ENCODE results near the gene SREBF2.
A peak's percentile ranks its signal among the peaks of the same experiment; 100 is the strongest.

Gene SREBF2

DNA sequence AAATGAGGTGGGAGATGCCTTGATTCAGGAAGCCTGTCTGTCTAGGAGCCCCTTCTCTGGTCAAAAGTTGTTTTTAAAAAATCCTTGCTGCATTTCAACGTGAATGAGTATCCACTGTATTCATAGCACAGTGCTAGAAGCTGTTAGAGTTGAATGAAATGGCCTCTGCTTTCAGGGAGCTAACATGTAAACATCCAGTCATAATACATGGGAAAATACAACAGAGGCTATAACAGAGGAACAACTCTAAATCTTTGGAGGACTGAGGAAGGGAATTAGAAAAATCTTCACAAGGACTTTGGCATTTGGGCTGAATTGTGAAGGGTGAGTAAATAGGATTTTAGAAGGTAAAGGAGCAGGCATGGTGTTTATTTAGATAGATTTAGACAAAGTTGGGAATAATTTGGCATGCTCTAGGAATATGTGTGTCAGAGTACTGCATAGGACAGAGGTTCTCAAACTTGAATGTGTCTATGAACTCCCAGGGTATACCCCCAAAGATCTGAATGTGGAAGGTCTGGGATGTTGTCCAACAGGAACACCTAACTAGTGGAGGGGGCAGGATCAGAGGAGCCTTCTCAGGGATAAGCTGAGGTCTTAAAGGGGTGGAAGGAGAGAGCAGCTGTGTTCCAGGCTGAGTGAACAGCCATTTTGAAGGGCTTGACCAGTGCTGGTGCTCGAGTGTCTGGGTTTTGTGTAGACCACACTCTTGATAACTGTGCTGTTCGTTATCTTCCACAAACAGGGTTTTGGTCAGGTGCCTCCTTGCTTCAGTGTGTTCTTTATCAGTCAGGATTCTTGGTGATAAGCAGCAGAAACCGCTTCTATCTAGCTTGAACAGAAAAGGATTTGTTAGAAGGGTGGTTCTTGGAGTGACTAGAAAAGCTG lies 12.7 kb downstream of the SREBF2 start:
- no peak overlapping the region for H3K4me2 ChIP-seq (ENCODE audit: low read length, poor library complexity, severe bottlenecking)
- no peaks in the 10 kb centered on the region for H3K27me3 ChIP-seq (ENCODE audit: control insufficient read depth in 1 of 2, insufficient read depth in 1 of 2, low read length in 2 of 2)
- 68% methylated on average over 4 of the region's 4 CpGs for WGBS
- H2BK12ac ChIP-seq (ENCODE audit: low read length in 2 of 2), result no peak overlapping the region
- H3K14ac ChIP-seq (ENCODE audit: low read length in 2 of 2), result no peak overlapping the region
- H2AFZ ChIP-seq (ENCODE audit: low read depth, low read length), result no peak overlapping the region
- H3K18ac ChIP-seq (ENCODE audit: low read depth in 1 of 2, low read length in 2 of 2), result peak overlapping the region in 1 of 2 experiments; percentile 42
- H2BK15ac ChIP-seq (ENCODE audit: low read depth, poor library complexity, severe bottlenecking), result no peak overlapping the region
- H3K4me1 ChIP-seq (ENCODE audit: control insufficient read depth, insufficient read depth, low read depth, low read length), result peaks cover 10% of the 10 kb centered on the region
- no peak overlapping the region for H3K4me3 ChIP-seq (ENCODE audit: insufficient read depth in 1 of 2, low read depth in 1 of 2, low read length in 2 of 2)
- H3K9me3 ChIP-seq (ENCODE audit: control insufficient read depth, low read length), result no peaks in the 10 kb centered on the region
- peak overlapping the region in 1 of 2 experiments; percentile 86 for H3K23ac ChIP-seq (ENCODE audit: low read length in 2 of 2)
- H2BK120ac ChIP-seq (ENCODE audit: low read depth, low read length), result no peak overlapping the region
- H2AK5ac ChIP-seq (ENCODE audit: low read length, severe bottlenecking), result peak overlapping the region; percentile 13
- H3K27ac ChIP-seq (ENCODE audit: low read length, poor library complexity, severe bottlenecking), result no peak overlapping the region
- H3K36me3 ChIP-seq (ENCODE audit: control insufficient read depth in 1 of 2, insufficient read depth in 2 of 2, low read depth in 1 of 2, low read length in 2 of 2), result peaks cover 7 to 16% of the 10 kb centered on the region in 2 experiments
- H4K91ac ChIP-seq (ENCODE audit: low read length), result no peak overlapping the region
- H3K4ac ChIP-seq (ENCODE audit: low read depth in 1 of 2, low read length in 2 of 2), result no peak overlapping the region
- DNase-seq, result no peak
- no peak overlapping the region for H3K9ac ChIP-seq (ENCODE audit: low read length)
- peaks cover 4% of the 10 kb centered on the region for H3K79me1 ChIP-seq (replicated peaks; ENCODE audit: low read length, poor library complexity, severe bottlenecking)
- peak overlapping the region; percentile 73 for H4K8ac ChIP-seq (ENCODE audit: low read length)
- peak overlapping the region; percentile 62 for H2BK5ac ChIP-seq (ENCODE audit: low read depth, low read length, poor library complexity, severe bottlenecking)

GRCh38 chr22:41846268-41846987 lies 13.5 kb downstream of the SREBF2 start:
- Histone ChIP-seq H3K14ac (ENCODE audit: low read length in 2 of 2) (no peak overlapping the region), H3K18ac (ENCODE audit: low read depth in 1 of 2, low read length in 2 of 2) (no peak overlapping the region)

GRCh38 chr22:41847300-41847699 lies 14.4 kb downstream of the SREBF2 start:
- Histone ChIP-seq H3K4me2 (ENCODE audit: low read length, poor library complexity, severe bottlenecking) (no peak overlapping the region), H3K79me1 (replicated peaks; ENCODE audit: low read length, poor library complexity, severe bottlenecking) (peaks cover 4% of the 10 kb centered on the region), H2BK5ac (ENCODE audit: low read depth, low read length, poor library complexity, severe bottlenecking) (no peak overlapping the region), H4K8ac (ENCODE audit: low read length) (no peak overlapping the region), H2AFZ (ENCODE audit: low read depth, low read length) (no peak overlapping the region), H4K91ac (ENCODE audit: low read length) (no peak overlapping the region), H2BK12ac (ENCODE audit: low read length in 2 of 2) (peak overlapping the region in 1 of 2 experiments; percentile 39), H3K27ac (ENCODE audit: low read length, poor library complexity, severe bottlenecking) (no peak overlapping the region), H3K36me3 (ENCODE audit: control insufficient read depth in 1 of 2, insufficient read depth in 2 of 2, low read depth in 1 of 2, low read length in 2 of 2) (peaks cover 6 to 10% of the 10 kb centered on the region in 2 experiments), H3K4me1 (ENCODE audit: control insufficient read depth, insufficient read depth, low read depth, low read length) (peaks cover 9% of the 10 kb centered on the region), H2AK5ac (ENCODE audit: low read length, severe bottlenecking) (no peak overlapping the region), H2BK120ac (ENCODE audit: low read depth, low read length) (no peak overlapping the region), H3K18ac (ENCODE audit: low read depth in 1 of 2, low read length in 2 of 2) (no peak overlapping the region), H3K23ac (ENCODE audit: low read length in 2 of 2) (no peak overlapping the region), H3K4ac (ENCODE audit: low read depth in 1 of 2, low read length in 2 of 2) (no peak overlapping the region), H3K4me3 (ENCODE audit: insufficient read depth in 1 of 2, low read depth in 1 of 2, low read length in 2 of 2) (no peak overlapping the region), H3K14ac (ENCODE audit: low read length in 2 of 2) (no peak overlapping the region), H3K9me3 (ENCODE audit: control insufficient read depth, low read length) (no peaks in the 10 kb centered on the region), H3K27me3 (ENCODE audit: control insufficient read depth in 1 of 2, insufficient read depth in 1 of 2, low read length in 2 of 2) (no peaks in the 10 kb centered on the region), H2BK15ac (ENCODE audit: low read depth, poor library complexity, severe bottlenecking) (no peak overlapping the region), H3K9ac (ENCODE audit: low read length) (no peak overlapping the region)
- WGBS, result 88% methylated on average over 2 of the region's 2 CpGs
- DNase-seq, result no peak

More at GRCh38 chr22:41846268-41846987, 13.5 kb downstream of the SREBF2 start:
- Histone ChIP-seq H3K9me3 (ENCODE audit: control insufficient read depth, low read length) (no peaks in the 10 kb centered on the region), H3K4ac (ENCODE audit: low read depth in 1 of 2, low read length in 2 of 2) (no peak overlapping the region), H3K79me1 (replicated peaks; ENCODE audit: low read length, poor library complexity, severe bottlenecking) (peaks cover 4% of the 10 kb centered on the region), H3K27me3 (ENCODE audit: control insufficient read depth in 1 of 2, insufficient read depth in 1 of 2, low read length in 2 of 2) (no peaks in the 10 kb centered on the region), H2BK5ac (ENCODE audit: low read depth, low read length, poor library complexity, severe bottlenecking) (no peak overlapping the region), H2AK5ac (ENCODE audit: low read length, severe bottlenecking) (no peak overlapping the region), H3K36me3 (ENCODE audit: control insufficient read depth in 1 of 2, insufficient read depth in 2 of 2, low read depth in 1 of 2, low read length in 2 of 2) (peaks cover 4 to 10% of the 10 kb centered on the region in 2 experiments), H3K23ac (ENCODE audit: low read length in 2 of 2) (no peak overlapping the region), H2BK120ac (ENCODE audit: low read depth, low read length) (no peak overlapping the region), H3K9ac (ENCODE audit: low read length) (no peak overlapping the region), H3K4me2 (ENCODE audit: low read length, poor library complexity, severe bottlenecking) (no peak overlapping the region), H3K27ac (ENCODE audit: low read length, poor library complexity, severe bottlenecking) (no peak overlapping the region), H4K91ac (ENCODE audit: low read length) (no peak overlapping the region), H2BK15ac (ENCODE audit: low read depth, poor library complexity, severe bottlenecking) (no peak overlapping the region), H2AFZ (ENCODE audit: low read depth, low read length) (no peak overlapping the region), H3K4me1 (ENCODE audit: control insufficient read depth, insufficient read depth, low read depth, low read length) (peaks cover 9% of the 10 kb centered on the region), H4K8ac (ENCODE audit: low read length) (no peak overlapping the region), H3K4me3 (ENCODE audit: insufficient read depth in 1 of 2, low read depth in 1 of 2, low read length in 2 of 2) (no peak overlapping the region), H2BK12ac (ENCODE audit: low read length in 2 of 2) (no peak overlapping the region)
- WGBS, result 84% methylated on average over 10 of the region's 10 CpGs
- DNase-seq, result no peak

DNA sequence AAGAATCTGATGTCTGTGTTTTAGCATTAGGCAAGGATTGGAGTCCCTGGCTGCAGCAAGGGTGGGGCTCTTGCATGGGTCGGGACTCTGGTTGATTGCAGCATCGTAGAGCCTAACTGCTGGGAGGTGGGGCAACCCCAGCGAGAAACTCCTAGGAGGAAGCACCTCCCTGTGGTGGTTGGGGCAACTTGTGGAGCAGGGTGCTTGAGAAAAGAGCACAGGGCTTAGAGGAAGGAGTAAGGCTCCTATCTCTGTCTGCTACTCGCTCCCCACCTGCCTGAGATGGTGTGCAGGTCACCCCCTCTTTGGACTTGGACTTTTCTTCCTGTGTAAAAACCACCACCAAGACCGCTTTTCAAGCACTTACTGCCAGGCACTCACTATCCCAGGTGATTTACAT lies 15.6 kb downstream of the SREBF2 start:
- H2BK12ac ChIP-seq (ENCODE audit: low read length in 2 of 2), result no peak overlapping the region
- H2BK15ac ChIP-seq (ENCODE audit: low read depth, poor library complexity, severe bottlenecking), result no peak overlapping the region
- H2AK5ac ChIP-seq (ENCODE audit: low read length, severe bottlenecking), result peak overlapping the region; percentile 55
- no peak overlapping the region for H4K91ac ChIP-seq (ENCODE audit: low read length)
- DNase-seq, result no peak
- H3K18ac ChIP-seq (ENCODE audit: low read depth in 1 of 2, low read length in 2 of 2), result peak overlapping the region in 1 of 2 experiments; percentile 41
- H2BK120ac ChIP-seq (ENCODE audit: low read depth, low read length), result no peak overlapping the region
- no peak overlapping the region for H2BK5ac ChIP-seq (ENCODE audit: low read depth, low read length, poor library complexity, severe bottlenecking)
- peaks cover 9% of the 10 kb centered on the region for H3K4me1 ChIP-seq (ENCODE audit: control insufficient read depth, insufficient read depth, low read depth, low read length)
- H3K27me3 ChIP-seq (ENCODE audit: control insufficient read depth in 1 of 2, insufficient read depth in 1 of 2, low read length in 2 of 2), result no peaks in the 10 kb centered on the region
- no peak overlapping the region for H3K27ac ChIP-seq (ENCODE audit: low read length, poor library complexity, severe bottlenecking)
- no peak overlapping the region for H3K4me2 ChIP-seq (ENCODE audit: low read length, poor library complexity, severe bottlenecking)
- no peak overlapping the region for H4K8ac ChIP-seq (ENCODE audit: low read length)
- H2AFZ ChIP-seq (ENCODE audit: low read depth, low read length), result no peak overlapping the region
- peaks cover 3% of the 10 kb centered on the region for H3K79me1 ChIP-seq (replicated peaks; ENCODE audit: low read length, poor library complexity, severe bottlenecking)
- H3K23ac ChIP-seq (ENCODE audit: low read length in 2 of 2), result no peak overlapping the region
- no peak overlapping the region for H3K4me3 ChIP-seq (ENCODE audit: insufficient read depth in 1 of 2, low read depth in 1 of 2, low read length in 2 of 2)
- 86% methylated on average over 4 of the region's 5 CpGs for WGBS
- H3K9me3 ChIP-seq (ENCODE audit: control insufficient read depth, low read length), result no peaks in the 10 kb centered on the region
- H3K9ac ChIP-seq (ENCODE audit: low read length), result no peak overlapping the region
- peaks cover 6% of the 10 kb centered on the region in 2 experiments for H3K36me3 ChIP-seq (ENCODE audit: control insufficient read depth in 1 of 2, insufficient read depth in 2 of 2, low read depth in 1 of 2, low read length in 2 of 2)
- H3K4ac ChIP-seq (ENCODE audit: low read depth in 1 of 2, low read length in 2 of 2), result no peak overlapping the region
- H3K14ac ChIP-seq (ENCODE audit: low read length in 2 of 2), result no peak overlapping the region

Data from mesenchymal stem cell (in vitro differentiated cells and primary cell).